ENCODE measurements around the gene ISLR. TPM values are rescaled to one million over a fixed set of nuclear protein-coding genes. Genes with fewer than 3 reads are reported as not detected.
"Not testable (repeated sequence)": the region's sequence is repeated elsewhere in the genome, so short reads cannot be mapped to it uniquely, and the experiment has no call there.

ISLR gene
- total and polyA plus RNA-seq, 4 donors: 2.4 to 4.2 (median 3.5) TPM

DNA sequence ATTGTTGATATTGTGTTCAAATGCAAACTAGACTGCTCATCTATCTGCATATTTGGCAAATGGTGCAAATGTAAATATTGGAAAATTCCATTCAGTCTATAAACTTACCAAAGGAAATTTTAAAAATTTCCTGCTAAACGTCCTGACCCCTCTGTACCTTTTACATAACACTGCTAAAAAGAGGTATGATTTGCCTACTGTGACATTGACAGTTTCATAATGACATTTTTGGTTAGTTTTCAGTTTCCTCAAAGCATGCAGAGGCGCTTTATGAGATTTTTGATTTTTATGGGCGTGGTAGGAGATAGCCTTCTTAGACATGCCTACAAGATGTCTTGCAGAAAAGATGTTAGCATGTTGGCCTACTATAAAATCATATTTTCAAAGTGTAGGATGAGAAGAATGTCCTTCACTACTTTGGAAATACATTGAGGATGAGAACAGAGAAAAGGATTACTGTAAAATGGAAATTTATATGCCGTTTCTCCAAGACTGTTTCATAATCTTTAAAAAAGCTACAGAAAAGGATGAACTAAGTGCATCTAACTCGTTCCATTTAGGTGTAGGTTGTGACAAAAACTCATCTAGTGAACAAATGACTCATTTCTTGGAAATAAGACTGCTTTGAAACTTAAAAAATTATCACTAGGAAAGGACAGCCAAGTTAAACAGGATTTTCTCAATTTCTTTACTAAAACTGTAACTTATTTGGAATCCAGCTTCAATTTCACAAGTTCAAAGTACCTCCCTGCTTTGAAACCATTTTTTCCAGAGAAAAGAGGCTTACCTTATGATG, 14.5 kb upstream of the ISLR start:
- DNase-seq (ENCODE audit: low spot score): no peak
- TF ChIP-seq FOXA1 (IDR thresholded peaks at IDR 0.05) (no peak), FOXA2 (IDR thresholded peaks at IDR 0.05) (no peak), JUND (IDR thresholded peaks at IDR 0.05) (no peak), NR2F2 (IDR thresholded peaks at IDR 0.05) (no peak), REST (IDR thresholded peaks at IDR 0.05) (no peak), MAX (IDR thresholded peaks at IDR 0.05) (no peak)
- TF ChIP-seq, protein P1, sequence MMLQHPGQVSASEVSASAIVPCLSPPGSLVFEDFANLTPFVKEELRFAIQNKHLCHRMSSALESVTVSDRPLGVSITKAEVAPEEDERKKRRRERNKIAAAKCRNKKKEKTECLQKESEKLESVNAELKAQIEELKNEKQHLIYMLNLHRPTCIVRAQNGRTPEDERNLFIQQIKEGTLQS (IDR thresholded peaks at IDR 0.05): no peak
- TF ChIP-seq, protein P2, sequence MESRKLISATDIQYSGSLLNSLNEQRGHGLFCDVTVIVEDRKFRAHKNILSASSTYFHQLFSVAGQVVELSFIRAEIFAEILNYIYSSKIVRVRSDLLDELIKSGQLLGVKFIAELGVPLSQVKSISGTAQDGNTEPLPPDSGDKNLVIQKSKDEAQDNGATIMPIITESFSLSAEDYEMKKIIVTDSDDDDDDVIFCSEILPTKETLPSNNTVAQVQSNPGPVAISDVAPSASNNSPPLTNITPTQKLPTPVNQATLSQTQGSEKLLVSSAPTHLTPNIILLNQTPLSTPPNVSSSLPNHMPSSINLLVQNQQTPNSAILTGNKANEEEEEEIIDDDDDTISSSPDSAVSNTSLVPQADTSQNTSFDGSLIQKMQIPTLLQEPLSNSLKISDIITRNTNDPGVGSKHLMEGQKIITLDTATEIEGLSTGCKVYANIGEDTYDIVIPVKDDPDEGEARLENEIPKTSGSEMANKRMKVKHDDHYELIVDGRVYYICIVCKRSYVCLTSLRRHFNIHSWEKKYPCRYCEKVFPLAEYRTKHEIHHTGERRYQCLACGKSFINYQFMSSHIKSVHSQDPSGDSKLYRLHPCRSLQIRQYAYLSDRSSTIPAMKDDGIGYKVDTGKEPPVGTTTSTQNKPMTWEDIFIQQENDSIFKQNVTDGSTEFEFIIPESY (IDR thresholded peaks at IDR 0.05): no peak
- Histone ChIP-seq H3K4me3 (ENCODE audit: low read depth in 1 of 3, low read length in 3 of 3) (no peak overlapping the region), H3K9me3 (ENCODE audit: control insufficient read depth in 4 of 4, low read length in 3 of 4) (no peaks in the 10 kb centered on the region), H3K27ac (ENCODE audit: low read depth in 1 of 2, low read length in 2 of 2) (no peak overlapping the region), H3K36me3 (ENCODE audit: control insufficient read depth in 4 of 4, insufficient read depth in 3 of 4, low read depth in 1 of 4, low read length in 3 of 4) (no peaks in the 10 kb centered on the region), H3K27me3 (ENCODE audit: control insufficient read depth in 4 of 4, insufficient read depth in 4 of 4, low read length in 3 of 4) (peaks cover 0 to 3% (median 0%) of the 10 kb centered on the region in 4 donors), H3K4me1 (ENCODE audit: control insufficient read depth in 4 of 4, insufficient read depth in 4 of 4, low read length in 3 of 4) (no peaks in the 10 kb centered on the region), H3K9ac (ENCODE audit: low read depth in 1 of 2, low read length in 2 of 2) (no peak overlapping the region)
- WGBS: 75% methylated on average over 5 of the region's 5 CpGs

DNA sequence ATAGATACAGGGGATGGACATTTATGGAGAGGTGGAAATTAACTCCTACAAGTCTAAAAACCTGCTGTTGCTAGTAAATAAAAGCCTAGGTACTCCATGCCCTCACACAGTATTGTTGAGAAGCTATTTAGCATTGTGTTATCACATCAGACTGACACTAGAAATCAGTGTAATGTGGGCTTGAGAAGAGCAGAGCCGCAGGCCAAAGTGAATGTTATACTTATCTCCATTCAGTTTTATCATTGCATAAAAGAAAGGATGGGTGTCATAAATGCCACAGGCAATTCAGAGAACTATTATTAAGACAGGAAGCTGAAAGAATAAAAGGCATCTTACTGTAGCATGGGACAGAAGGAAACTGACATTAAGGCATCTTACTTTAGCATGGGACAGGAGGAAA, 13.7 kb upstream of the ISLR start:
- WGBS: 100% methylated on average over 1 of the region's 1 CpG
- peaks cover 0 to 3% (median 0%) of the 10 kb centered on the region in 4 donors for H3K27me3 ChIP-seq (ENCODE audit: control insufficient read depth in 4 of 4, insufficient read depth in 4 of 4, low read length in 3 of 4)
- no peaks in the 10 kb centered on the region for H3K4me1 ChIP-seq (ENCODE audit: control insufficient read depth in 4 of 4, insufficient read depth in 4 of 4, low read length in 3 of 4)
- H3K9me3 ChIP-seq (ENCODE audit: control insufficient read depth in 4 of 4, low read length in 3 of 4): peaks cover 0 to 2% (median 0%) of the 10 kb centered on the region in 4 donors
- no peak for DNase-seq (ENCODE audit: low spot score)
- H3K27ac ChIP-seq (ENCODE audit: low read depth in 1 of 2, low read length in 2 of 2): no peak overlapping the region
- no peak overlapping the region for H3K9ac ChIP-seq (ENCODE audit: low read depth in 1 of 2, low read length in 2 of 2)
- no peaks in the 10 kb centered on the region for H3K36me3 ChIP-seq (ENCODE audit: control insufficient read depth in 4 of 4, insufficient read depth in 3 of 4, low read depth in 1 of 4, low read length in 3 of 4)
- no peak for TF ChIP-seq RAD21 (IDR thresholded peaks at IDR 0.05)
- TF ChIP-seq, protein P2 (IDR thresholded peaks at IDR 0.05): no peak
- TF ChIP-seq, protein P1 (IDR thresholded peaks at IDR 0.05): no peak
- no peak for TF ChIP-seq MAX (IDR thresholded peaks at IDR 0.05)
- TF ChIP-seq CTCF (IDR thresholded peaks at IDR 0.05; ENCODE audit: low read depth, low read length, missing input control): no peak
- TF ChIP-seq SP1 (IDR thresholded peaks at IDR 0.05): no peak
- TF ChIP-seq FOXA1 (IDR thresholded peaks at IDR 0.05): no peak
- TF ChIP-seq YY1 (IDR thresholded peaks at IDR 0.05): no peak
- TF ChIP-seq GABPA (IDR thresholded peaks at IDR 0.05 in 1 of 2, conservative IDR thresholded peaks at IDR 0.05 in 1 of 2): no peak
- no peak for TF ChIP-seq FOXA2 (IDR thresholded peaks at IDR 0.05)
- TF ChIP-seq EGR1 (IDR thresholded peaks at IDR 0.05; ENCODE audit: low read depth in 2 of 2): no peak
- TF ChIP-seq RXRA (IDR thresholded peaks at IDR 0.05): no peak
- TF ChIP-seq NR2F2 (IDR thresholded peaks at IDR 0.05): no peak
- no peak for TF ChIP-seq HNF4G (IDR thresholded peaks at IDR 0.05)
- no peak for TF ChIP-seq TAF1 (conservative IDR thresholded peaks at IDR 0.05)
- no peak overlapping the region for H3K4me3 ChIP-seq (ENCODE audit: low read depth in 1 of 3, low read length in 3 of 3)

DNA sequence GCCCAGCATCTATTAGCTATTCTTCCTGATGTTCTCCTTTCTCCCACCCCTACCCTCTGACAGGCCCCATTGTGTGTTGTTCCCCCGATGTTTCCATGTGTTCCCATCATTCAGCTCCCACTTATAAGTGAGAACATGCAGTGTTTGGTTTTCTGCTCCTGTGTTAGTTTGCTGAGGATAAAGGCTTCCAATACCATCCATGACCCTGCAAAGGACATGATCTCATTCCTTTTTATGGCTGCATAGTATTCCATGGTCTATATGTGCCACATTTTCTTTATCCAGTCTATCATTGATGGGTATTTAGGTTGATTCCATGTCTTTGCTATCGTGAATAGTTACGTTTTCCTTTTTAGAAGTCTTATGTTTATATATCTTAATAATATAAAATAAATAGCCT, 13.1 kb upstream of the ISLR start:
- not testable (repeated sequence) for H3K9me3 ChIP-seq (ENCODE audit: control insufficient read depth in 4 of 4, low read length in 3 of 4); H3K36me3 ChIP-seq (ENCODE audit: control insufficient read depth in 4 of 4, insufficient read depth in 3 of 4, low read depth in 1 of 4, low read length in 3 of 4); H3K27ac ChIP-seq (ENCODE audit: low read depth in 1 of 2, low read length in 2 of 2); DNase-seq (ENCODE audit: low spot score); H3K4me3 ChIP-seq (ENCODE audit: low read depth in 1 of 3, low read length in 3 of 3); H3K4me1 ChIP-seq (ENCODE audit: control insufficient read depth in 4 of 4, insufficient read depth in 4 of 4, low read length in 3 of 4); H3K9ac ChIP-seq (ENCODE audit: low read depth in 1 of 2, low read length in 2 of 2); H3K27me3 ChIP-seq (ENCODE audit: control insufficient read depth in 4 of 4, insufficient read depth in 4 of 4, low read length in 3 of 4)
- WGBS: 93% methylated on average over 3 of the region's 3 CpGs
